Chondrocyte (in vitro differentiated cells): Measurements from ENCODE around the gene USP25. TPM values are rescaled to one million over a fixed set of nuclear protein-coding genes. Genes with fewer than 3 reads are reported as not detected.

Source experiments
- DNase-seq: peaks from one replicate; pipeline ENCODE4 v3.0.0; 2021; ENCODE audit warnings: mixed read lengths, low spot score
- H3K27ac Mint-ChIP-seq: one replicate; pipeline ENCODE4 v1.8.0; 2021; ENCODE audit warnings: mild to moderate bottlenecking, moderate library complexity, mixed read lengths; ENCODE audit not compliant: unreplicated experiment
- H3K27me3 Mint-ChIP-seq: 2 replicates; pipeline ENCODE4 v1.8.0; 2021; ENCODE audit warnings: low read depth, mixed read lengths
- H3K36me3 Mint-ChIP-seq: 2 replicates; pipeline ENCODE4 v1.8.0; 2021; ENCODE audit warnings: low read depth, mixed read lengths
- H3K4me1 Mint-ChIP-seq: 2 replicates; pipeline ENCODE4 v1.8.0; 2021; ENCODE audit warnings: low read depth, mild to moderate bottlenecking, mixed read lengths
- H3K4me3 Mint-ChIP-seq: one replicate; pipeline ENCODE4 v1.8.0; 2021; ENCODE audit warnings: mild to moderate bottlenecking, moderate library complexity, mixed read lengths; ENCODE audit not compliant: unreplicated experiment
- H3K9me3 Mint-ChIP-seq: 2 replicates; pipeline ENCODE4 v1.8.0; 2021; ENCODE audit warnings: low read depth, mixed read lengths
- CTCF ChIP-seq: fragments of 200-600 bp; sonication (generic); IDR thresholded peaks from 2 replicates; pipeline ENCODE4 v1.5.0; 2021; ENCODE audit warnings: antibody characterized with exemption, mild to moderate bottlenecking, moderate library complexity
- total RNA-seq: library from RNA; stranded (reverse); gene quantifications from 3 replicates; pipeline ENCODE4 v1.2.1, GENCODE V29; 2021

USP25 gene
- total RNA-seq, 1 donor from 2014 or later, result 58.9 TPM

- Mint-ChIP-seq H3K27me3 (no peaks in the 10 kb centered on the region), H3K4me3 (no peak overlapping the region), H3K36me3 (peaks cover 10% of the 10 kb centered on the region), H3K9me3 (no peaks in the 10 kb centered on the region), H3K4me1 (peaks cover 19% of the 10 kb centered on the region), H3K27ac (peak overlapping the region; percentile 5)
- no peak for TF ChIP-seq CTCF
- DNase-seq, result no peak
Measured at GRCh38 chr21:15857740-15858139, 128.0 kb downstream of the USP25 start.

GRCh38 chr21:15860541-15860940 is 130.8 kb downstream of the USP25 start:
- no peak for DNase-seq
- Mint-ChIP-seq H3K27ac (no peak overlapping the region), H3K4me1 (peaks cover 19% of the 10 kb centered on the region), H3K4me3 (no peak overlapping the region), H3K36me3 (peaks cover 8% of the 10 kb centered on the region), H3K9me3 (no peaks in the 10 kb centered on the region), H3K27me3 (no peaks in the 10 kb centered on the region)
- no peak for TF ChIP-seq CTCF

GRCh38 chr21:15868940-15869339 is 139.2 kb downstream of the USP25 start:
- no peak for DNase-seq
- Mint-ChIP-seq H3K4me3 (no peak overlapping the region), H3K36me3 (peaks cover 16% of the 10 kb centered on the region), H3K9me3 (no peaks in the 10 kb centered on the region), H3K27me3 (no peaks in the 10 kb centered on the region), H3K4me1 (no peaks in the 10 kb centered on the region), H3K27ac (no peak overlapping the region)
- TF ChIP-seq CTCF, result no peak

- H3K4me1 Mint-ChIP-seq, result peaks cover 13% of the 10 kb centered on the region
- TF ChIP-seq CTCF, result no peak
- H3K27ac Mint-ChIP-seq, result no peak overlapping the region
- H3K4me3 Mint-ChIP-seq, result no peak overlapping the region
- no peaks in the 10 kb centered on the region for H3K27me3 Mint-ChIP-seq
- no peaks in the 10 kb centered on the region for H3K9me3 Mint-ChIP-seq
- H3K36me3 Mint-ChIP-seq, result peaks cover 25% of the 10 kb centered on the region
- no peak for DNase-seq
Measured at GRCh38 chr21:15870819-15871218, 141.0 kb downstream of the USP25 start.

GRCh38 chr21:15872236-15872635 is 142.5 kb downstream of the USP25 start:
- no peak for DNase-seq
- H3K9me3 Mint-ChIP-seq, result no peaks in the 10 kb centered on the region
- H3K27me3 Mint-ChIP-seq, result no peaks in the 10 kb centered on the region
- H3K4me3 Mint-ChIP-seq, result no peak overlapping the region
- H3K36me3 Mint-ChIP-seq, result peaks cover 28% of the 10 kb centered on the region
- H3K4me1 Mint-ChIP-seq, result peaks cover 13% of the 10 kb centered on the region
- TF ChIP-seq CTCF, result no peak
- no peak overlapping the region for H3K27ac Mint-ChIP-seq
